ENCODE data around the gene PANK1.
"Not testable (repeated sequence)": the region's sequence is repeated elsewhere in the genome, so short reads cannot be mapped to it uniquely, and the experiment has no call there.

Gene PANK1

GRCh38 chr10:89547853-89548513 lies 97.1 kb downstream of the PANK1 start:
- no peak for ATAC-seq (replicated peaks)
- Mint-ChIP-seq H3K4me1 (ENCODE audit: low read depth in 2 of 2) (no peaks in the 10 kb centered on the region), H3K27ac (no peak overlapping the region)

DNA sequence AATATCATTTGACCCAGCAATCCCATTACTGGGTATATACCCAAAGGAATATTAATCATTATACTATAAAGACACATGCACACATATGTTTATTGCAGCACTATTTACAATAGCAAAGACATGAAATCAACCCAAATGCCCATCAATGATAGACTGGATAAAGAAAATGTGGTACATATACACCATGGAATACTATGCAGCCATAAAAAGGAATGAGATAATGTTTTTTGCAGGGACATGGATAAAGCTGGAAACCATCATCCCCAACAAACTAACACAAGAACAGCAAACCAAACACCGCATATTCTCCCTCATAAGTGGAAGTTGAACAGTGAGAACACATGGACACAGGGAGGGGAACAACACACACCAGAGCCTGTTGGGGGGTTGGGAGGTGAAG lies 98.4 kb downstream of the PANK1 start:
- not testable (repeated sequence) for ATAC-seq (replicated peaks)
- peaks cover 25 to 26% of the 10 kb centered on the region in 2 donors for H3K27me3 Mint-ChIP-seq

More at GRCh38 chr10:89547853-89548513, 97.1 kb downstream of the PANK1 start:
- DNase-seq: no peak
- no peaks in the 10 kb centered on the region for H3K9me3 Mint-ChIP-seq
- H3K36me3 Mint-ChIP-seq (ENCODE audit: insufficient read depth): no peaks in the 10 kb centered on the region
- H3K27me3 Mint-ChIP-seq: peaks cover 27 to 28% of the 10 kb centered on the region in 2 donors
- H3K4me3 Mint-ChIP-seq: no peak overlapping the region

DNA sequence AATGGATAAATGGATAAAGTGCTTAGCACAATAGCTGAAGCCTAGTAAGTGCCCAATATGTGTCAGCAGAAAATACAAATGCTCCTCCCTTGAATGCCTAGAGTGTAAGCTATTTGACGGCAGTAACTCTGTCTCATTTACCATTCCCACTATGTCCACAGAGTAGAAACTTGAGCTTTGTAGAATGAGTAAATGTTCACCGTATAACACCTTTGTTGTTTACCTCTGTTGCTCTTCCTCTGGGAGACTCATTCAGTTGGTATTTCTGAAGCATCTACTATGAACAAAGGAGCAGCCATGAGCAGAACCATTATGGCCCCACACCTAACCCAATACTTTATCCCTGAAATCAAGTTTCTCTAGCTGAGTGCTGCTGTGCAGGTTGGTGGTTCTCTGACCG lies 101.2 kb downstream of the PANK1 start:
- Mint-ChIP-seq H3K9me3 (no peaks in the 10 kb centered on the region), H3K4me1 (ENCODE audit: low read depth in 2 of 2) (no peaks in the 10 kb centered on the region), H3K4me3 (no peak overlapping the region), H3K36me3 (ENCODE audit: insufficient read depth) (no peaks in the 10 kb centered on the region), H3K27me3 (peaks cover 27 to 36% of the 10 kb centered on the region in 2 donors), H3K27ac (no peak overlapping the region)
- ATAC-seq (replicated peaks) (no peak), DNase-seq (no peak)

More for the DNA sequence above, 98.4 kb downstream of the PANK1 start:
- not testable (repeated sequence) for H3K27ac Mint-ChIP-seq; H3K4me1 Mint-ChIP-seq (ENCODE audit: low read depth in 2 of 2); H3K4me3 Mint-ChIP-seq; DNase-seq; H3K9me3 Mint-ChIP-seq; H3K36me3 Mint-ChIP-seq (ENCODE audit: insufficient read depth)

DNA sequence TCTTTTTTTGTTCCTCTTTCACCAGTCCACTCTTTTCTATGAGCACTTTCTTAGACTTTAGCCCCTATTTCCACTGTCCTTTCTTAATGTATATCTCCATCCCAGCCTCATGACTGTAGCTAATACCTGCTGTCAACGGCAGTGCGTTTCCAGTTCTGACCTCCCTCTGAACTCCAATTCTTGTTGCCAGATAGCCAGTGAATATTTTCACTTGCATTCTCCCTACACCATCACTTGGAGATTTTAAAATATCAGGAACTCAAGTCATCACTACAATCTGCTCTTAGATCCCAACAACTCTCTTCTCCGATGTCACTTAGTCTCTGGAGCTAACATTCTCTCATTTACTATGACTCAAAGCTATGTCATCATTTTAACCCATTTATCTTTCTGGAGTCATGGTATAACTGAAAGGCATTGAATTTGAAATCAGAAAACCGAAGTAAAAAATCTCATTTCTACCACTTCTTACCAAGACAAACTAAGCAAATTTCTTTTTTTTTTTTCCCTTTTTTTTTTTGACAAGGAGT lies 104.6 kb downstream of the PANK1 start:
- Mint-ChIP-seq H3K27me3 (peaks cover 45 to 52% of the 10 kb centered on the region in 2 donors), H3K4me1 (ENCODE audit: low read depth in 2 of 2) (peaks cover 0 to 2% of the 10 kb centered on the region in 2 donors), H3K9me3 (no peaks in the 10 kb centered on the region), H3K27ac (no peak overlapping the region), H3K36me3 (ENCODE audit: insufficient read depth) (no peaks in the 10 kb centered on the region), H3K4me3 (no peak overlapping the region)
- no peak for ATAC-seq (replicated peaks)
- DNase-seq: no peak

- no peak overlapping the region for H3K27ac Mint-ChIP-seq
- no peaks in the 10 kb centered on the region for H3K9me3 Mint-ChIP-seq
- peaks cover 5 to 6% of the 10 kb centered on the region in 2 donors for H3K4me1 Mint-ChIP-seq (ENCODE audit: low read depth in 2 of 2)
- DNase-seq: no peak
- peaks cover 56 to 70% of the 10 kb centered on the region in 2 donors for H3K27me3 Mint-ChIP-seq
- H3K36me3 Mint-ChIP-seq (ENCODE audit: insufficient read depth): no peaks in the 10 kb centered on the region
- no peak overlapping the region for H3K4me3 Mint-ChIP-seq
- no peak for ATAC-seq (replicated peaks)
These were observed 107.7 kb downstream of the PANK1 start for GRCh38 chr10:89537364-89537763.

DNA sequence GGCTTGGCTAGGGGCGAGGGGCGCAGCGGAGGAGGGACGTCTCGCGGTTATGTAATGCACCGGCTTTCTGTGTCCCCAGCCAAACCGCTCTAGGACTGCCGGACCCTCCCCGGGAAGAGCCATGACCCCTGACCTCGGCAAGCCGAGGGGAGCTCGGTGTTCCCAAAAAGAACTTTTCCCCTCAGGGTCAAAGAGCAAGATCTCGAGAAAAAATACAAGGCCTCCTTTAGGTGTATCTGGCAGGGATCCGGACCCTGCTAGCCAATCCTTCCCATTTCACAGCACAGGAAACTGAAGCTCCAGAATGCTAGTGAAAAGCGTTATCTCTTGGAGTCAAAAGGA lies 109.1 kb downstream of the PANK1 start:
- DNase-seq (no peak), ATAC-seq (replicated peaks) (no peak)
- no peaks in the 10 kb centered on the region for H3K36me3 Mint-ChIP-seq (ENCODE audit: insufficient read depth)
- H3K9me3 Mint-ChIP-seq: no peaks in the 10 kb centered on the region
- peaks cover 5 to 6% of the 10 kb centered on the region in 2 donors for H3K4me1 Mint-ChIP-seq (ENCODE audit: low read depth in 2 of 2)
- H3K27ac Mint-ChIP-seq: no peak overlapping the region
- H3K4me3 Mint-ChIP-seq: no peak overlapping the region
- H3K27me3 Mint-ChIP-seq: peaks cover 67 to 75% of the 10 kb centered on the region in 2 donors

GRCh38 chr10:89535171-89536012 lies 109.7 kb downstream of the PANK1 start, which contains the start of gene SLC16A12:
Gene SLC16A12 (minus strand): TSS chr10:89535594. CDS start chr10:89462578, 73,016 bp downstream.
- DNase-seq (no peak), ATAC-seq (replicated peaks) (no peak)
- Mint-ChIP-seq H3K36me3 (ENCODE audit: insufficient read depth) (no peaks in the 10 kb centered on the region), H3K4me1 (ENCODE audit: low read depth in 2 of 2) (peaks cover 5 to 6% of the 10 kb centered on the region in 2 donors), H3K4me3 (peak within 1 kb of the TSS in 1 of 2 donors; percentile 9), H3K27ac (no peak within 1 kb of the TSS), H3K27me3 (peaks cover 68 to 75% of the 10 kb centered on the region in 2 donors), H3K9me3 (no peaks in the 10 kb centered on the region)

- Mint-ChIP-seq H3K36me3 (ENCODE audit: insufficient read depth) (no peaks in the 10 kb centered on the region), H3K4me3 (peak overlapping the region in 1 of 2 donors; percentile 9), H3K27me3 (peaks cover 64 to 77% of the 10 kb centered on the region in 2 donors), H3K9me3 (no peaks in the 10 kb centered on the region), H3K4me1 (ENCODE audit: low read depth in 2 of 2) (peaks cover 5 to 6% of the 10 kb centered on the region in 2 donors), H3K27ac (no peak overlapping the region)
- ATAC-seq (replicated peaks) (no peak), DNase-seq (no peak)
These were observed 110.2 kb downstream of the PANK1 start for GRCh38 chr10:89534826-89535166.

Data from effector memory CD8-positive, alpha-beta T cell (primary cell).